Colonic mucosa (tissue), 4 donors: ENCODE results near the gene FRMD7. TPM values are rescaled to one million over a fixed set of nuclear protein-coding genes. Genes with fewer than 3 reads are reported as not detected.

Experiments used
- DNase-seq: peaks from one replicate; pipeline ENCODE4 v3.0.0-alpha.2; 2020
- H3K27ac ChIP-seq: fragments of 200-600 bp; one replicate; pipeline ENCODE4 v1.8.0; 2021
- H3K27me3 ChIP-seq: fragments of 200-600 bp; one replicate; pipeline ENCODE4 v1.8.0; 2021
- H3K36me3 ChIP-seq: fragments of 200-600 bp; one replicate; pipeline ENCODE4 v1.8.0; 2021
- H3K4me1 ChIP-seq: fragments of 200-600 bp; one replicate; pipeline ENCODE4 v1.8.0; 2021; ENCODE audit warnings: mild to moderate bottlenecking
- H3K4me3 ChIP-seq: fragments of 200-600 bp; one replicate; pipeline ENCODE4 v1.8.0; 2021
- H3K9ac ChIP-seq, 2 donors: one replicate each; pipeline ENCODE4 v1.7.0; 2013; ENCODE audit warnings: control low read depth in 2 of 2, low read depth in 2 of 2, low read length in 2 of 2
- H3K9me3 ChIP-seq: fragments of 200-600 bp; one replicate; pipeline ENCODE4 v1.8.0; 2021
- intact Hi-C: fragments of 100-400 bp; cut with DNase I; formaldehyde crosslinking; loops from one replicate; pipeline ENCODE4 v1.14.1; 2022
- total RNA-seq, 2 donors: library from RNA; stranded (reverse); fragmentation: NEBNext Ultra II Directional in 1 of 2; extraction: Animal tissue kit (Norgen Biotek cat#: 25700) in 1 of 2; gene quantifications; one replicate each; pipeline ENCODE4 v1.2.1, GENCODE V29; 2021
- TF ChIP-seq, protein P1 (sequence below): fragments of 200-600 bp; IDR thresholded peaks from one replicate; pipeline ENCODE4 v1.8.0; 2022; ENCODE audit warnings: antibody characterized with exemption, mild to moderate bottlenecking
- donor health status: healthy.
- donor health status: DM: no; HTN: no; CAD: no.
- donor health status: DM: no; HTN: no; CAD: no.

FRMD7 gene
- not detected for total RNA-seq

DNA sequence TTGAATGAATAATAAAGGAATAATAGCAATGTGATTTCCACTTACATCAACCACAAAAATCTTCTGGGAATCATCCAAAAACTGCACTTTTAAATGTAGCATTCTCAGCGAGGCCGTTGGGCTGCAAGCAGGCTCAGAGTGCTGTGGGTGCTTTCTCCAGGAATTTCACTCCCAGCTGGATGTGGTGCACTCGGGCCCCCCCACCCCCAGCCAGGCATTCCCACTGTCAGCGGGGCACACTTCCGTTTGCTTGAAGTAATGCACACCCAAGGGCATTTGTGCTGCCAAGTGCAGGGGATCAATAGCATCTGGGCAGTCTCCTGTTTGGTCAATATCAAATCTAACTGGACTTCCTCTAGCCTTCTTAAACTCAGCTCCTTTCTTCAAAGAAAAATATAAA is at the start of gene FRMD7:
TSS of gene FRMD7 (minus strand) at position 278 of the 400 bp plus-strand sequence. CDS start at position 102, 176 bp downstream.
- no peak for DNase-seq
- H3K4me1 ChIP-seq, result no peaks in the 10 kb centered on the region
- no peaks in the 10 kb centered on the region for H3K9me3 ChIP-seq
- intact Hi-C loops, result no loop called here
- H3K27me3 ChIP-seq, result peaks cover 5% of the 10 kb centered on the region
- no peak within 1 kb of the TSS for H3K27ac ChIP-seq
- no peak within 1 kb of the TSS for H3K4me3 ChIP-seq
- no peak within 1 kb of the TSS for H3K9ac ChIP-seq
- TF ChIP-seq, protein P1, sequence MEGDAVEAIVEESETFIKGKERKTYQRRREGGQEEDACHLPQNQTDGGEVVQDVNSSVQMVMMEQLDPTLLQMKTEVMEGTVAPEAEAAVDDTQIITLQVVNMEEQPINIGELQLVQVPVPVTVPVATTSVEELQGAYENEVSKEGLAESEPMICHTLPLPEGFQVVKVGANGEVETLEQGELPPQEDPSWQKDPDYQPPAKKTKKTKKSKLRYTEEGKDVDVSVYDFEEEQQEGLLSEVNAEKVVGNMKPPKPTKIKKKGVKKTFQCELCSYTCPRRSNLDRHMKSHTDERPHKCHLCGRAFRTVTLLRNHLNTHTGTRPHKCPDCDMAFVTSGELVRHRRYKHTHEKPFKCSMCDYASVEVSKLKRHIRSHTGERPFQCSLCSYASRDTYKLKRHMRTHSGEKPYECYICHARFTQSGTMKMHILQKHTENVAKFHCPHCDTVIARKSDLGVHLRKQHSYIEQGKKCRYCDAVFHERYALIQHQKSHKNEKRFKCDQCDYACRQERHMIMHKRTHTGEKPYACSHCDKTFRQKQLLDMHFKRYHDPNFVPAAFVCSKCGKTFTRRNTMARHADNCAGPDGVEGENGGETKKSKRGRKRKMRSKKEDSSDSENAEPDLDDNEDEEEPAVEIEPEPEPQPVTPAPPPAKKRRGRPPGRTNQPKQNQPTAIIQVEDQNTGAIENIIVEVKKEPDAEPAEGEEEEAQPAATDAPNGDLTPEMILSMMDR, result no peak
- no peaks in the 10 kb centered on the region for H3K36me3 ChIP-seq

- TF ChIP-seq, protein P1, result no peak
- no peak overlapping the region for H3K4me3 ChIP-seq
- peaks cover 3% of the 10 kb centered on the region for H3K27me3 ChIP-seq
- H3K36me3 ChIP-seq, result no peaks in the 10 kb centered on the region
- no peak for DNase-seq
- no peaks in the 10 kb centered on the region for H3K9me3 ChIP-seq
- no peak overlapping the region for H3K27ac ChIP-seq
- H3K9ac ChIP-seq, result no peak overlapping the region
- intact Hi-C loops, result no loop called here
- no peaks in the 10 kb centered on the region for H3K4me1 ChIP-seq
Observed at GRCh38 chrX:132173647-132174046, 45.8 kb upstream of the FRMD7 start.

DNA sequence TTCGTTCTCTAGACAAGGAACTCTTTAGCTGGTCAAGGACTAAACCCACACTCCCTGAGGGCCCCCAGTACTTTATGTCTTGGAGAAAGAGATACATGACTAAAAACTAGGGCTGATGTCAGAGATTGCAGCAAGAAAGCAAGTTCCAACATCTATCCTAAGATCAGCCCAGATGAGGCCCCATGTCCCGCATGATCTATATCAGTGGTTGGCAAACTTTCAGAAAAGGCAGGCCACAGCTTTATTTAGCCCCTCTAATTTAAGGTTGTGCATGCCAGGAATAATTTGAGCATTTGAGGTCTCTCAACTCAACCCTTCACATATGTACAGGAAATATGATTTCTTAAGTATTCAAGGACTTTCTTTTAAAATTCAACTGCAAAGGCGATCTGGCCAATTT is 44.1 kb upstream of the FRMD7 start:
- Histone ChIP-seq H3K9ac (no peak overlapping the region), H3K36me3 (no peaks in the 10 kb centered on the region), H3K4me3 (no peak overlapping the region), H3K9me3 (no peaks in the 10 kb centered on the region), H3K4me1 (no peaks in the 10 kb centered on the region), H3K27me3 (peaks cover 3% of the 10 kb centered on the region), H3K27ac (no peak overlapping the region)
- intact Hi-C loops, result no loop called here
- no peak for DNase-seq
- TF ChIP-seq, protein P1, result no peak

DNA sequence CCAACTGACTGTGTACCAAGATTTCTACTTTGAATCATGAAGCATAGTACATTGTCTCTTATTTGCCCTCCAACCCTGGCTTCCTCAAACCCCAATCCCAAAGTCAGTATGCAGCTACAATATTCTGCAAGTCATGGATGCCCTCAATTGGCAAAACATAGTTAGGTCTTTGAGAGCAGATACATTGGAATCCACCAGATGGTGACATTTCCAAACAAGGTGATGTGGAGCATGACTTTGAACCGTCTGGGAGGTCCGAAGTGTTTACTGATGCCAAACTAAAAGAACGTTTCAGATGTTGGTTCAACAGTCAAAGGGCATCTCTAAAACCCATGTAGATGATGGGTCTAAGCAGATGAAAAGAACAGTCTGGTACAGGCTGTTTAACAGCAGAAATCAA is 43.7 kb upstream of the FRMD7 start:
- DNase-seq, result no peak
- no peak overlapping the region for H3K9ac ChIP-seq
- TF ChIP-seq, protein P1, result no peak

GRCh38 chrX:132169554-132169953 is 41.7 kb upstream of the FRMD7 start:
- H3K27me3 ChIP-seq, result peaks cover 3% of the 10 kb centered on the region
- H3K9ac ChIP-seq, result no peak overlapping the region
- no peak for DNase-seq
- intact Hi-C loops, result no loop called here
- H3K4me1 ChIP-seq, result no peaks in the 10 kb centered on the region
- H3K27ac ChIP-seq, result no peak overlapping the region
- H3K9me3 ChIP-seq, result no peaks in the 10 kb centered on the region
- H3K36me3 ChIP-seq, result no peaks in the 10 kb centered on the region
- H3K4me3 ChIP-seq, result no peak overlapping the region
- TF ChIP-seq, protein P1, result no peak

More for the DNA sequence above, 43.7 kb upstream of the FRMD7 start:
- Histone ChIP-seq H3K4me1 (no peaks in the 10 kb centered on the region), H3K9me3 (no peaks in the 10 kb centered on the region), H3K36me3 (no peaks in the 10 kb centered on the region), H3K4me3 (no peak overlapping the region), H3K27ac (no peak overlapping the region), H3K27me3 (peaks cover 3% of the 10 kb centered on the region)
- intact Hi-C loops, result no loop called here
